ENCODE data around the gene ULK1.
"Not testable (repeated sequence)": the region's sequence is repeated elsewhere in the genome, so short reads cannot be mapped to it uniquely, and the experiment has no call there.

- not testable (repeated sequence) for TF ChIP-seq CTCF (conservative IDR thresholded peaks at IDR 0.05; ENCODE audit: low read depth in 2 of 2); EZH2 (IDR thresholded peaks at IDR 0.05; ENCODE audit: low read depth, unreplicated experiment); REST (IDR thresholded peaks at IDR 0.05; ENCODE audit: unreplicated experiment); POLR2AphosphoS5 (IDR thresholded peaks at IDR 0.05; ENCODE audit: low read depth); CREB1 (CRISPR knock-in tag; IDR thresholded peaks at IDR 0.05; ENCODE audit: low read depth)
These were observed 19.4 kb upstream of the ULK1 start for GRCh38 chr12:131874972-131875371.
